Measurements from ENCODE around the gene THEM4.
"Not testable (repeated sequence)": the region's sequence is repeated elsewhere in the genome, so short reads cannot be mapped to it uniquely, and the experiment has no call there.

Gene THEM4

DNA sequence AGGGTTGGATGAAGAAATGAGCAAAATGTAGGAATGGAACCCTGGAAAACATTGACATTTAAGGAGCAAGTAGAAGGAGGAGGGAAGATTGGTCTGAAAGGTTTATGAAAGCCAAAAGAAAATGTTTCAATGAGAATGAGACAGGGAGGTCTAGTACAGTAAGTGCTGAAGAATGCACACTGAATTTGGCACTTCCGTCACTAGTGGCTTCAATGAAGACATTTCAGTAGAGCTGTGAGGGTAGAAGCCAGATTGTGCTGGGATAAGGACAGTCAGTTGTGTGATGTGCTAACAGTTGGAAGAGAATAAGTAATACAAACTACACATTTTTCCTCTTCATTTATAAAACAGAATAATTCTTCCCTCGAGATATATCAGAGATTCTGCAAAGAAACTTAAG is 17.1 kb downstream of the THEM4 start:
- no peak for DNase-seq

DNA sequence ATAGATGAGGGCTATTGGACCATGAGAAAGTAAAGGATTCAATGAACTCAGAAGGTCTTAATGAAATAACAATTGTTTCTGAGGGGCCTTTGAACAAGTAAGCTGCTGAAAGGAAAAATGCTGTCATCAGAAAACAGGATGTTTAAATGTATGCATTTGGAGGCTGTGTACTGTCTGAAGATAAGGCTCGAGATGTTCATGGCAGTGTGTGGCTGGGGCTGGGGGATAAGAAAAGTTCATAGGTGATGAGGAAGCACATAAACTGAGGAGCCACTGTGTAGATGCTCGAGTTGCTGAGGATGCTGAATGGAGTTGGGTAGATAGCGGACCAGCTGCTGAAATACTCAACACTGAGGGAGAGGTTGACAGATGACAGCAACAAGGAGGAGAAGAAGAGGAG is 17.8 kb downstream of the THEM4 start:
- no peak for DNase-seq

DNA sequence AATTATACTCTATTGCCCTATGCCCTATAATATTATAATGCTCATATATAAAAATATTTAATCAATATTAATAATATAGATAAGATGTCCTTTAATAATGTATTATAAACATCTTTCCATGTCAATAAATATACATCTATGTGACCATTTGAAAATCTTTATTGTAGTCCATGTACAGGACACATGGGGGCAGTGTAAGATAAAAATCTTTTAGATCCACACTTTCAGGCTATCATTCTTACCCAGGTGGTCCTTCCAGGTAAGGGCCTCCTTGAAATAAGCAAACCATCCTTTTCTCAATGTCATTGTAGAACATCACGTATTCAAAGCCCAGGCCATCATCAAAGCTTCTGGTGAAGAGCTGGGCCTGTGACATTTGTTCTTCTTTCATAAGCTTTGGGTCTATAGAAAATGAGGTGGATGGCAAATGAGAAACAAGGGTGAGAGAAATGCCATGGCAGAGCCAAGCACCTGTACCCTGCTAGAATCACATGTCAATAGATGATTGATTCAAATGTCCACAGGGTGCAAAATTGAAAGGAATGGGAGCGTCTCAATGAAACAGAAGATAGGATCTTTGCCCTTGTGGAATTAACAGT is 20.2 kb downstream of the THEM4 start:
- DNase-seq = no peak

DNA sequence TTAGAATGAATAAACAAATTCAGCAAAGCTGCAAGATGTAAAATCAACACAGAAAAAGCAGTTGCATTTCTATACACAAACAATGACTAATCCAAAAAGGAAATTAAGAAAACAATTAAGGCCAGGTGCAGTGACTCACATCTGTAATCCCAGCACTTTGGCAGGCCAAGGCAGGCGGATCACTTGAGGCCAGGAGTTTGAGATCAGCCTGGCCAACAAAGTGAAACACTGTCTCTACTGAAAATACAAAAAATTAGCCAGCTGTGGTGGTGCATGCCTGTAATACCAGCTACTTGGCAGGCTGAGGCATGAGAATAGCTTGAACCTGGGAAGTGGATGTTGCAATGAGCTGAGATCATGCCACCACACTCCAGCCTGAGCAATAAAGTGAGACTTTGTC is 22.3 kb downstream of the THEM4 start:
- DNase-seq = no peak

DNA sequence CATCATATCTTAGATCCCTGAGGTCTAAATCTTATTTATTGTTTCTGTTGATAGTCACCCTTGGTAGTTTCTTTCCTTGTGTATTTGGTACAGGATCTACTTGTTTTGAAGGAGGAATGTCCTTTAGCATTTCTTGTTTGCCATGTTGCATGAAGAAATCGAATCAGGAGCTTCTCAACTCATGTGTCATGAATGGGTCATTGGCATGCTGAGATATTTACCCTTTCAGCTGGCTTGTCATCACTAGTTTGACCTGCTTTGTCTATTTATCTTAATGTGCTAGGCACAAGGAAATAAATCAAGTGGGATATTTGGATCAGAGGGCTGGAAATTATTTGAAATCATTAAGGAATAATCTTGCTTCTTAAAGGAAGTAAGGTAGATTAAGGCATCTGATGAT is 23.8 kb downstream of the THEM4 start:
- DNase-seq = no peak

DNA sequence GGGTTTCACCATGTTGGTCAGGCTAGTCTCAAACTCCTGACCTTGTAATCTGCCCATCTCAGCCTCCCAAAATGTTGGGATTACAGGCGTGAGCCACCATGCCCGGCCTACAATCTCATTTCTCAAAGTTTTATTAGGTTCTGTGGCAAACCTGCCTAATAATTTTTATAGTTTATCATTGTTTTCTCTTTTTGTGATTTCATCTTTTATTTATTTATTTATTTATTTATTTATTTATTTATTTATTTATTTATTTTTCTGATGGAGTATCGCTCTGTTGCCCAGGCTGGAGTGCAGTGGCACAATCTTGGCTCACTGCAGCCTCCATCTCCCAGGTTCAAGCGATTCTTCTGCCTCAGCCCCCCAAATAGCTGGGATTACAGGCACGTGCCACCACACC is 24.4 kb downstream of the THEM4 start:
- not testable (repeated sequence) for DNase-seq

DNA sequence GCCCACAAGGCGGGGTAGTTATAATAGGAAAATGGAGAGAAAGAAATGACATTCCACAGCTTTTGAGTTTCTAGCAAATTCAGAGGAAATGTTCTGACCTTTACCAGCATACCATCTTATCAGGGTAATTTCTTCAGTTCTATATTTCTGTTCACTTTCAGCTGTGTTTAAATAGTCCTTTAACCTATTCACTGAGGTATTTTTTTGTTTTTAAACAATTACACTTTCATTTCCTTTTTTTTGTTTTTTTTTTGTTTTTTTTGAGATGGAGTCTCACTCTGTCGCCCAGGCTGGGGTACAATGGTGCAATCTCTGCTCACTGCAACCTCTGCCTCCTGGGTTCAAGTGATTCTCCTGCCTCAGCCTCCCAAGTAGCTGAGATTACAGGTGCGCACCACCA is 24.9 kb downstream of the THEM4 start:
- DNase-seq = not testable (repeated sequence)

DNA sequence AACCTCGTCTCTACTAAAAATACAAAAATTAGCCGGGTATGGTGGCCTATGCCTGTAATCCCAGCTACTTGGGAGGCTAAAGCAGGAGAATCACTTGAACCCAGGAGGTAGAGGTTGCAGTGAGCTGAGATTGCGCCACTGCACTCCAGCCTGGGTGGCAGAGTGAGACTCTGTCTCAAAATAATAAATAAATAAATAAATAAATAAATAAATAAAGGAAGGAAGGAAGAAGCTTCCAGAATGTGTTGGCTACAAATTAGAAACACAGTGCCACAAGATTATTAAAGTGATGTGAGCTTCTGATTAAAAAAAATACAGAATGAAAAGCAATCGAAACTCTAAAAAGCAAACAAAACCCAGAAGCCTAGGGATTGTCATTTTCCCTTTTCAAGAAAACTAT is 25.4 kb downstream of the THEM4 start:
- DNase-seq = not testable (repeated sequence)

DNA sequence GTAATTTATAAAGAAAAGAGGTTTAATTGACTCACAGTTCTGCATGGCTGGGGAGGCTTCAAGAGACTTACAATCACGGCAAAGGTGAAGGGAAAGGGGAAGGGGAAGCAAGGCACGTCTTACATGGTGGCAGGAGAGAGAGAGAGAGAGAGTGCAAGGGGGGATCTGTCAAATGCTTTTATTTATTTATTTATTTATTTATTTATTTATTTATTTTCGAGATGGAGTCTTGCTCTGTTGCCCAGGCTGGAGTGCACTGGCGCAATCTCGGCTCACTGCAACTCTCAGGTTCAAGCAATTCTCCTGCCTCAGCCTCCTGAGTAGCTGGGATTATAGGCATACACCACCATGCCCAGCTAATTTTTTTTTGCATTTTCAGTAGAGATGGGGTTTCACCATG is 26.4 kb downstream of the THEM4 start:
- not testable (repeated sequence) for DNase-seq

DNA sequence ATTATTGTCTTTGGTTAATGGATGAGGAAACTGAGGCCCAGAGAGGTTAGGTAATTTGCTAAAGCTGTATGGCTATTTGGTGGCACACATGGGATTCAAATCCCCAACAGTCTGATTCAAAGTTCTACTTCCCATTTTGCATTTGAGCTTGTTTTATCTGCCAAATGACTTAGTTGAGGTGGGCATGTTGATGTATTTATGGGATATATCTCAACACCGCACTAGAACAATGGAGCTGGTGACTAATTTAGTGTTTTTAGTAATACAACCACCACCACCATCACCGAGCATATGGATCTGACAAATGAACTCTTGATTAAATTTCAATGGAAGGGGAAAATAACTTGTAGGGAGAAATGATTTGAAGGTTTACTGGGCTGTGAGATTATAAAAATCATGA is 26.8 kb downstream of the THEM4 start:
- DNase-seq = no peak

DNA sequence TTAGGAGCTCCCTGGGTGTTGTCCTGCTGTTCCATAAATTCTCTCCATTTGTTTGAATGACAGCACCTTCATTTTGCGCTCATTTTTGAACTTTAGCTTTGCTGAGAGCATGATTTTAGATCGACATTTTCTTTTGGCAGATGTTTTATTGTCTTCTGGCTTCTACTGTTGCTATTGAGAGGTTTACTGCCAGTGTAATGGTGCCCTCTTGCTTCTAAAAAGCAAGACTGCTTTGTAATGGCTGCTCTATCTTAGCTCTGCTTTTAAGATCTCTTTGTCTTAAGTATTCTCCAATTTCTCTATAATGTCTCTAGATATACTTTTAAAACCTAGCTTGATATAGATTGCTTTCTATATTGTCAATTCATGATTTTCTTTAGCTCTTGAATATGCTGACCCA is 27.8 kb downstream of the THEM4 start:
- DNase-seq = no peak

DNA sequence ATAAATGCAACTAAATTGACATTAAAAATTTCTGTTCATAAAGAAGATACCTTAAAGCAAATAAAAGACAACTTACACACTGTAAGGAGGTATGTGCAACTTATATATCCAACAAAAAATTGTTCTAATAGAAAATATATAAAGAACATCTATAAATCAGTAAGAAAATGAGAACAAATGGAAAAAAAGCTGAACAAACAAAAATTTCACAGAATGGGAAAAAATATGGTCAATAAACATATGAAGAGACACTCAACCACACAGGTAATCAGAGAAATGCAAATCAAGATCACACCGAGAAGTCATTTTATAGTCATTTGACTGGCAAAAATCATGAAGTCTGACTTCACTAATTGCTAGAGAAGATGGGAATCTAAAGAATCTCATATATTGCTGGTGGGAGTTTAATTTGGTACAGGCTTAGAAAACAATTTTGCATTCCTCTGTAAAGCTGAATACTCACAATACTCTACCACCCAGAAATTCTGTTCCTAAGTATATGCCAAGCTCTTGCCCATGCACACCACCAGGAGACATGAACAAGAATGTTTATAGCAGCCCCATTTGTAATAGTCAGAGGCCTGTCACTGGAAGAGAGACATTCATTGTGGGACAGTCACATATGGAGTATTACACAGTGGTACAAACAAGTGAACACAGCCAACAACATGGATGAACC is 33.8 kb downstream of the THEM4 start:
- no peak for DNase-seq

DNA sequence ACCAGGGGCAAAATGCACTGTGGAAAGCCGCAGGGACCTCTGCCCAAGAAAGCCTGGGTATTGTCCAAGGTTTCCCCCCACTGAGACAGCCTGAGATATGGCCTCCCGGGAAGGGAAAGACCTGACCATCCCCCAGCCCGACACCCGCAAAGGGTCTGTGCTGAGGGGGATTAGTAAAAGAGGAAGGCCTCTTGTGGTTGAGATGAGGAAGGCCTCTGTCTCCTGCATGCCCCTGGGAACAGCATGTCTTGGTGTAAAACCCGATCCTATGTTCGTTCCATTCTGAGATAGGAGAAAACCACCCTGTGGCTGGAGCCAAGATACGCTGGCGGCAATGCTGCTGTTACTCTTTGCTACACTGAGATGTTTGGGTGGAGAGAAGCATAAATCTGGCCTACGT is 36.5 kb downstream of the THEM4 start:
- DNase-seq = not testable (repeated sequence)

DNA sequence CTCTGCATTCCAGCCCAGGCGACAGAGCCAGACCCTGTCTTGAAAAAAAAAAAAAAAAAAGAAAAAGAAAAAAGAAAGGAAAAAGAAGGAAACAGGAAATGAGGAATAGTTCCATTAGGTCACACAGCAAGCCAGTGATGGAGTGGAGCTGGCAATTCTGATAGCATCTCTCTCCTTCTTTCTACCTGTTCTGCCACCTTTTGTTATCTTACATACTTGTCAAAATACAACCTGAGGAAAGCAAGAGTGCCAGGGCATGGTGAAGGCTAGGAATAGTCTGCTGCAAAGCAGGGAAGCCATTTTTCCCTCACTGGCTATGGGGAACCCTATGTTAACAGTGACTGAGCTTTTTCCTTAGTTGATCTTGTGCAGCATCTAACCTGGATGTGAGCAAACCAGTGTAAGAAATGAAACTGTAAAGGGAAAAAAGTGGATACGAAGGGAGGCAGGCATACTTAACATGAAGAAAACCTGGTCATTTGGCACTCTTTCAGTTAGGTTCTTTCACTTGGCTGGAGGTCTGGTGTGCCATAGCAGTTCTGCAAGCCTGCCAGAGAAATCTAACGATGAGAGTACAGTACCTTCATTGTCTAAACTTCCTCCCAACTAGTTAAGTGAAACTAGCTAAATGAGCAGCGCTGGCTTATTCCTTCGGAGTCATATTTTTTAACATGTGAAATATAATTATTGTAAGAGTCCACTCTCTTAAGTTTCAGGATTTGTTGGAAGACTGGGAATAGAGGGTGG is 37.9 kb downstream of the THEM4 start:
- DNase-seq = no peak

DNA sequence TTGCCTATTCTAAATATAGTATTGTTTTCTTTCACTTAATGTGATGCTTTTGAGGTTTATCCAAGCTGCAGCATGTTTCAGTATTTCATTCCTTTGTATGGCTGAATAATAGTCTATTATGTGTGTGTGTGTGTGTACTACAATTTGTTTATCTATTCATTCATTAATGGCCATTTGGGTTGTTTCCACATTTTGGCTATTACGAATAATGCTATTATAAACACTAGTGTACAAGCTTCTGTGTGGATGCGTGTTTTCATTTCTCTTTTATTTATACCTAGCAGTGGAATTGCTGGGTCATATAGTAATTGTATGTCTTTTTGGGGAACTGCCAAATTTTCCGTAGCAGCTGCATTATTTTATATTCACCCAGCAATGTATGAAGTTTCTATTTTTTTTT is 40.8 kb downstream of the THEM4 start:
- no peak for DNase-seq

DNA sequence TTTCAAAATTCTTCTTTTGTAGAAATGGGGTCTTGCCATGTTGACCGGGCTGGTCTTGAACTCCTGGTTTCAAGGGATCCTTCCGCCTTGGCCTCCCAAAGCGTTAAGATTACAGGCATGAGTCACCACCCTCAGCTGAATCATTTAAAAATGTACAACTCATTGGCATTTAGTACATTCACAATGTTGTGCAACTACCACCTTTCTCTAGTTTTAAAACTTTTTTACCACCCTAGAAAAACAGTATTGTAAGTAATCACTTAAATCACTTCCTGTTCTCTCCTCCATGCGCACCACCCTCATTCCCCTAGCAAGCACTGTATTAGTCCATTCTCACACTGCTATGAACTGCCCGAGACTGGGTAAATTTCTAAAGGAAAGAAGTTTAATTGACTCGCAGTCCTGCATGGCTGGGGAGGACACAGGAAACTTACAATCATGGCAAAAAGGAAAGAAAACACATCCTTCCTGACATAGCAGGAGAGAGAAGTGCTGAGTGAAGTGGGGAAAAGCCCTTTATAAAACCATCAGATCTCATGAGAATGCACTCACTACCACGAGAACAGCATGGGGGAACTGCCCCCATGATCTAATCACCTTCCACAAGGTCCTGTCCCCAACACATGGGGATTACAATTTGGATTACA is 41.4 kb downstream of the THEM4 start:
- no peak for DNase-seq

DNA sequence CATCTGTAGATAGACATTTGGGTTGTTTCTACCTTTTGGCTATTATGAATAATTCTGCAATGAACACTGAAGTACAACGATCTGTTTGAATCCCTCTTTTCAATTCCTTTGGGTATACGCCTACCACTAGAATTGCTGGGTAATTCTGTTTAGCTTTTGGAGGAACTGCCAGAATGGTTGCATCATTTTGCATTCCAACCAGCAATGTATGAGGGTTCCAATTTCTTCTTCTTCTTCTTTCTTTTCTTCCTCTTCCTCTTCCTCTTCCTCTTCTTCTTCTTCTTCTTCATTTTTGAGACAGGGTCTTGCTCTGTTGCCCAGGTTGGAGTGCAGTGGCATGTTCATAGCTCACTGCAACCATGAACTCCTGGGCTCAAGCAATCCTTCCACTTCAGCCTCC is 42.0 kb downstream of the THEM4 start:
- DNase-seq = no peak

DNA sequence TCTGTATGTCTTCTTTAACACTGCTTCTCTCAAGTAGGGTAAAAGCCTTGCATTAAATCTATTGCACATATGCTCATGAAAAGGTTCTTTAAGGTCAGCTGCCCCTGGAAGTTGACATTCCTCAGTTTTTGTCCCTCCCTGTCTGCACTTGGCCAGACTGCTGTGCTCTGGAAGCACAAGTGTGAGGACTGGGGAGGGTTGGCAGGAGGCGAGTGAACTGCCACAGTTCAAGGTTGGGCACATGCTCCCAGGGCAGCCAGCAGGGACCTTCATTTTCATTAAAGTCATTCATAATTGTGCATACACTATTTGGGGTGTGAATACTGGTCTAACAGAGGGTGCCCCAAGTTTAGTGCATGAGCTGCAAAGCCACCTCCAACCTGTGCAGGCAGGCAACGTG is 44.9 kb downstream of the THEM4 start:
- DNase-seq = no peak

DNA sequence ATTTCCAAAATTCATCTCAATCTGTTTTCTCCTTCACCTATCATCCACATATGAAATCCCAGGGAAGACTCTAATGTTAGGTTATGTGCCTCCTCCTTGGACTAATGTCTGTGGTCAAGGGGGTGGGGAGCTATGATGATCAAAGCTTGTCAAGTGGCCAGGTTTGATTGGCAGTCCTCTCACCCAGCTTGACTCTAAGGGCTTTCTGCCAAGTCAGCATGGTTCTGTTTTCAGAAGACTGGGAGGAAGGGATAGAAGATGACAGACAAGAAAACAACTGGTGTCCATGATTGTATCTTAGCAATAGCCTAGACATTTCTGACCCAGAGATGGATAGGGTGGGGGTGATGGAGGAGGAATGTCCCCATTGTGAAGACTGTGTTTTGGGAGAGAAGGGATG is 46.7 kb downstream of the THEM4 start:
- no peak for DNase-seq

DNA sequence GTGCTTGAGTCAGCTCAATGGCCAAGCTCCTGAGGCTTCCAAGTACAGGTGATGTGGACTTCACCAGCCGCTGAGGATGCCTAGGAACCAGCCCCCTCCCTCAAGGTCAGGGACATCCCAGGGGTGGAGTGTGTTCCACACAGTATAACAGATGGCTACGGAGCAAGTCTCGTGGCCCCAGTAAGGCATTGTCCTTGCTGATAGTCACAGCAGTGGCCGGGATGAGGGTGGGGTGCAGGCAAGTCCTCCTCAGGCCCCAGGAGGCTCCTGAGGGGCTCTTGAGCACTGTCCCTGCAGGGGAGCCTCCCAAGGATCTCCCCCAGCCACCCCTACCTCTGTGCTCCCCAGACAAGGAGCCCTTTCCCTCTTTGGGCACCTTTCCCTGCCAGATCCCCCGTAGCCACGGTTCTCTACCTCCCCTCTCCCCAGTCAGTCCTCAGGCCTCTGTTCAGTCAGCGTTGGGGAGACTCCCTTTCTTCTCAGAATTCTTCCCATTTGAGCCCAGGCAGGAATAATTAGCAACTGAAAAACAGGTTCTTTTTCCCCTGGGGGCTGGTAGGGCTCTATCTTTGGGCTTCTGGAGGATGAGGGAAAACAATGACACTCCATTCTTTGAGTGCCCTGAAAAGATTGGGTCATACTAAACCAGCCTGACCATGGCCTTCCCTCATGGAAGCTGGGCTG is 48.7 kb downstream of the THEM4 start:
- DNase-seq = no peak

DNA sequence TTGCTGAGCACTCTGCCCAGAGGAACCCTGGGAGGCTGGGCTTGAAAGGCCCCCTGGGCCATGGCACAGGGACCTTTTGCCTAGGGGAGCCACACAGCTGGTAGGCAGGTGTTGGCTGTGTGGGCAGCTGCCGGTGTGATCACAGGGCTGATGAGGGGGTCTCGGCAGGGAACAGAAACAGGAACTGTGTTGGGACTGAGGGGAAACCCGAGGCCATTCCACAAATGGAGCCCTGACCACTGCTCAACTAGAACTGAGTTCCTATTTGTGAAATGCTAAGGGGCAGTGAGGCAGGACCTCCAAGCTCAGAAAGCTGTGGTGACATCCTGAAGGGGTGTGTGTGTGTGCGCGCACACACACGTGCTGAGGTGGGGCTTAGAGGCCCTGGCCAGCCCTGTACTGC is 49.4 kb downstream of the THEM4 start:
- no peak for DNase-seq

DNA sequence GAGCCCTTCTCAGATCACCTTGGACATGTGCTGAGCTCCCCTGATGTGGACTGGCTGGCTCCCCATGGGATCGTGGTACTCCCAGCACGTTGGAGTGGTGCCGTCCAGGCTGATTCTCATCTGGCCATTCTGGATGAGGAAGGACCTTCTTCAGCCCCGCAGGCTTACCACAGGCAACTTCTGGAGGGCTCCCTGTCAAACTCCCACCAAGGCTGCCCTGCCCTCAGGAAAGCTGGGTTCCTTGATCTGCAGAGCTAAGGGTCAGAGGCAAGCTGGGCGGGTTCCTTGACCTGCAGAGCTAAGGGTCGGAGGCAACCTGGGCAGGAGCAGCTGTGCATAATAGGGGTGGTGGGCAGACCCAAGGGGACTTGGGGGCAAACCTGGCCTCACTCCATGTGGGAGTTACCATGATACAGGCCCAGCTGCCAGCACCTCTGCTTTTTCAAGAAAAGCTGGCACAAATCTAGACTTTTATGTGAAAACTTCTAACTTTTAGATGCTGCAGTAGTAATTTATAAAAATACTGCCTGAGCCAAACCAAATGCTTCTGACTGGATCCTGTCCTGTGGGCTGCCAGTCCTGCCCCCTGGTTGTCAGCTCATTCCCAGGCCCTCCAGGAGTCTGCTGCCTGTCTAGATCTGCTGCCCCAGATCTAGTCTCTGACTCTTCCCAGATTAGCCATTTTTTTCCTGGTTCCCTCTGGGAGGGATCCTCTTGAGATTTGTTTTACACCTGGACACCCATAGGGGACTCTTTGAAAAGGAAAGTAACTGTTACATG is 50.2 kb downstream of the THEM4 start:
- no peak for DNase-seq
